ENCODE measurements around the gene SMU1.

SMU1 gene

DNA sequence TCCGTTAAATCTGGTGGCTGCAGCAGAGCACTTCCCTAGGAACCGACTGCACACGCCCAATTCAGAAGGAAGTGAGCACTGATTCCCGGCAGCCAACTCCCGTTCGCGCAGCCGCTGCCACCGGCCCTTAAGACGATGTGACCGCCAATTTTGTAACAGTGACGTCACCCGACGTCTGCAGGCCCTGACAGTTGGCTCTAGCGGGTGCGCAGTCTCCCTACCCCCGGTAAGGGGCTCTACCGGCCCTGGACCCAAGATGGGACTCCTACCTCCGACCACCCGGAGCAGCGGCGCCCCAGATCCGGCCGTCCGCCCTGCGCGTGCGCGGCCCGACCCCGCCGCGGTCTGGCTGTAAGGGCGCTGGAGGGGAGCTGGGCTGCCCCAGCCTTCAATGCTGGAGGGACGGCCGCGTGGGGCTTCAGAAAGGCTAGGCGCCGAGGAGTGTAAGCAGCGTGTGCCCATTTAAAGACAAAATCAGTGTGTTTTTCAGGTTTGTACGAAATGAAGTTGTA, 32.3 kb downstream of the SMU1 start:
- TF ChIP-seq GATA2 (IDR thresholded peaks at IDR 0.05; ENCODE audit: low read depth, low read length) (no peak), GATA3 (IDR thresholded peaks at IDR 0.05; ENCODE audit: low read depth, low read length) (no peak)

DNA sequence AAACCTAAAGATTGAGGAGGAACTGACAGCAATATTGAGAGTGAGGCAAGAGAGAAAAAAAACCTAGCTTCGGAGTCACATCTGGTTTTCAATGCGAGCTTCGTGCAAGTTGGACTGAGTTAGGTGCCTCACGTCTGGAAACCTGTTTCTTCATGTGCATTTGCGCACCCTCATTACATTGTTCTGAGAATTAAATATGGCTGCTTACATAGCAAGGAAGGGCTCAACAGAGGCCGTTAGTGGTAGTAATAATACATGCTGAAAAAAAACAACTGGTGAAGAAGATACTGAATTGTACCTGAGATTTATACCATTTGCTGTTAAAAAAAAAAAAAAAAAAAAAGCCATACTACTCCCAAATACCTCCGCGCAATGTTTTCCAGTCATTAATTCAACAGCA, 32.8 kb downstream of the SMU1 start:
- no peak for TF ChIP-seq GATA2 (IDR thresholded peaks at IDR 0.05; ENCODE audit: low read depth, low read length)
- TF ChIP-seq GATA3 (IDR thresholded peaks at IDR 0.05; ENCODE audit: low read depth, low read length): no peak

DNA sequence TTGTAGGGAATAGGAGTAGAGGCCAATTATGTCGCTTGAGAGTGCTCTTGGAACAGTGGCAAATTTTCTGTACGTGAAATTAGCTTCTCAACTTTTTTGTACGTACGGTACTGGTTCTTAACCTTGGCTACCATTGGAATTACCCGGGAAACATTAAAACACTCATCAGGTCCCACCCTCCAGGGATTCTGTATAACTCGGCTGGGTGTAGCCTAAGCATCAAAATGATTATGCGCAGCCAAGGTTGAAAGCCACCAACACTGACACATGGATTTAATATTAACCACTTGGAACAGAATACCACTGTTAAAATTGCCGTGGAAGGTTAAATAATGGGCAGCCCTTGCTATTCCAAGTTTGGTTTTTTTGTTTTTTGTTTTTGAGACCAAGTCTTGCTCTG, 34.0 kb downstream of the SMU1 start:
- TF ChIP-seq GATA3 (IDR thresholded peaks at IDR 0.05; ENCODE audit: low read depth, low read length) (no peak), GATA2 (IDR thresholded peaks at IDR 0.05; ENCODE audit: low read depth, low read length) (no peak)

DNA sequence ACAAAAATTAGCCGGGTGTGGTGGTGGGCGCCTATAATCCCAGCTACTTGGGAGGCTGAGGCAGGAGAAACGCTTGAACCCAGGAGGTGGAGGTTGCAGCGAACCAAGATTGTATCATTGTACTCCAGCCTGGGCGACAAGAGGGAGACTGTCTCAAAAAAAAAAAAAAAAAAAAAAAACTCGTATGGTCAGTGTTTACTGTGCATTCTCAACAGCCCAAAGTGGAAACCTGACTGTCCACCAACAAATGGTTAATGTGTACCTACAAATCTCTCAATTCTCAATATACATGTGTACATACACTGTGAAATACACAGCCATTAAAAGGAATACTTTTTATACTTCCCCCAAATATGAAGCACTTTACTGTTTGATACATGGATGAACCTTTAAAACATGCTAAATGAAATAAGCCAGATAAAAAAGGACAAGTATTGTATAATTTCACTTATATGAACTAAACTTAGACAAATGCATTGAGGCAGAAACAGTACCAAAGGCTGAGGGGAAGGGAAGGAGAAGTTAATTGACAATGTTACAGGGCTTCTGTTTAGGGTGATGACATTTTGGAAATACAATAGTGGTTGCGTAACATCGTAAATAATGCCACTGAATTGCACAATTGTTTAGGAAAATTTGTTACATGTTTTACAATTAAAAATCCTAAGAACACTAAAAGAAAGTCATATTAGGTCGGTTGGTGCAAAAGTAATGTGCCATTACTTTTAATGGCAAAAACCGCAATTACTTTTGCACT, 34.9 kb downstream of the SMU1 start:
- no peak for TF ChIP-seq GATA2 (IDR thresholded peaks at IDR 0.05; ENCODE audit: low read depth, low read length)
- TF ChIP-seq GATA3 (IDR thresholded peaks at IDR 0.05; ENCODE audit: low read depth, low read length): no peak

DNA sequence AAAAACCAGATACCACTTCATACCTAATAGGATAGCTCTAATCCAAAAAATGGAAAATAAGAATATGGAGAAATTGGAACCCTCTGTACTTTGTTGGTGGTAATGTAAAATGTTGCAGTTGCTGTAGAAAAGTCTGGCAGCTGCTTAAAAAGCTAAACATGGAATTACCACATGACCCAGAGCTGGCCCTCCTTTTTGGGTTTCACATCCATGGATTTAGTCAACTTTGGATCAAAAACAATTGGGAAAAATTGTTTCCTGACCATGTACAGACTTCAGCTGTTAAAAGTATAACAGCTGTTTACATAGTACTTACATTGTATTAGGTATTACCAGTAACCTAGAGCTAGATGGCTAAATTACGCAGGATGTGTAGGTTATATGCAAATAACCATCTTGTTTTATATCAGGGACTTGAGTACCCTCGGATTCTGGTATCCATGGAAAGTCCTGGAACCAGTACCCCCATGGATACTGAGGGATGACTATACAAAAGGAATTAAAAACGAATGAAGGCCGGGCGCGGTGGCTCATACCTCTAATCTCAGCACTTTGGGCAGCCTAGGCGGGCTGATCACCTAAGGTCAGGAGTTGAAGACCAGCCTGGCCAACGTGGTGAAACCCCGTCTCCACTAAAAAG, 35.6 kb downstream of the SMU1 start:
- TF ChIP-seq GATA3 (IDR thresholded peaks at IDR 0.05; ENCODE audit: low read depth, low read length): no peak
- no peak for TF ChIP-seq GATA2 (IDR thresholded peaks at IDR 0.05; ENCODE audit: low read depth, low read length)

DNA sequence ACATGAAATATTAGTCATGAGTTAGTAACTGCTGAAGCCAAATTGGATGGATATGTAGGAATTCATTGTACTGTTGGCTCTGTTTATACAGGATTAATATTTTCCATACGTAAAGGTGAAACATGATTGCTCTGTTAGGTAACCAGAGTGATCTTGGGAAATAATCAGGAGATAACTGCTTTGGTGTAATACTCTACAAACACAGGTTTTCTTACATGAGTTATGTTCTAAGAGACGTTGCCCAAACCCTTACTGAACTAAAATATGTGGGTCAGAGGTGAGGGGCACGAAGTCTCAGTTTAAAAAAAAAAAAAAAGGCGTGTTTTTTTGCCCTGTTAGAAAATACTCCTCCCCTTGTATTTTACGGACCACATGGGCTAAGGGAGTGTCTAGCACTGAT, 43.6 kb downstream of the SMU1 start:
- TF ChIP-seq GATA3 (IDR thresholded peaks at IDR 0.05; ENCODE audit: low read depth, low read length) (no peak), GATA2 (IDR thresholded peaks at IDR 0.05; ENCODE audit: low read depth, low read length) (no peak)

DNA sequence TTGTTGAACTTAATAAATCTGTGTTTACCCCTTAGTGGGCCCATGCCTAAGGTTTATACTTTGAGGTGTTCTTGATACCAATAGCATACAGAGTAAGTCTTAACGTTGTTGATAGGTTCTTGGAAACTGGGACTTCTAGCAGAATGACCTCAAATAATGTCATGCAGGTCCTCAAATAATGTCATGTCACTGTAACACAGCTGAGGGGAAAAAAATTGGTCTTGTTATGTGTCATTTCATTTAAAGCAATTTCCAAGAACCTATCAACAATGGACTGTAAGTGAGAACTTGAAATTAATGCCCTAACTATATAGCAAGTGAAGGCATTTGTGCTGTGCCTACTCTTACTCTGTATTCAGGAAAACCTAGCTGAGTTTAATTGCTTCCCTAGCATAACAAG, 44.2 kb downstream of the SMU1 start:
- TF ChIP-seq GATA2 (IDR thresholded peaks at IDR 0.05; ENCODE audit: low read depth, low read length): no peak
- TF ChIP-seq GATA3 (IDR thresholded peaks at IDR 0.05; ENCODE audit: low read depth, low read length): no peak

DNA sequence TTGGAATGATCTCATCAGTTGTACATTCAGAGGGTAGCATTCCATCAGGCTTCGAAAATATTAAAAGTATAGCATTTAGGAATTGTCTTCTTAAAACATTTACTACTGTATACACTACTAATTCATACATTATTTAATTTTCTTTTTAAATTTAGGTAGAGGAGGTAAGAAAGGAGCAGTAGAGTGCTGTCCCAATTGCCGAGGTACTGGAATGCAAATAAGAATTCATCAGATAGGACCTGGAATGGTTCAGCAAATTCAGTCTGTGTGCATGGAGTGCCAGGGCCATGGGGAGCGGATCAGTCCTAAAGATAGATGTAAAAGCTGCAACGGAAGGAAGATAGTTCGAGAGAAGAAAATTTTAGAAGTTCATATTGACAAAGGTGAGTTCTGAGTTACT, 46.2 kb downstream of the SMU1 start:
- no peak for TF ChIP-seq GATA2 (IDR thresholded peaks at IDR 0.05; ENCODE audit: low read depth, low read length)
- TF ChIP-seq GATA3 (IDR thresholded peaks at IDR 0.05; ENCODE audit: low read depth, low read length): no peak

DNA sequence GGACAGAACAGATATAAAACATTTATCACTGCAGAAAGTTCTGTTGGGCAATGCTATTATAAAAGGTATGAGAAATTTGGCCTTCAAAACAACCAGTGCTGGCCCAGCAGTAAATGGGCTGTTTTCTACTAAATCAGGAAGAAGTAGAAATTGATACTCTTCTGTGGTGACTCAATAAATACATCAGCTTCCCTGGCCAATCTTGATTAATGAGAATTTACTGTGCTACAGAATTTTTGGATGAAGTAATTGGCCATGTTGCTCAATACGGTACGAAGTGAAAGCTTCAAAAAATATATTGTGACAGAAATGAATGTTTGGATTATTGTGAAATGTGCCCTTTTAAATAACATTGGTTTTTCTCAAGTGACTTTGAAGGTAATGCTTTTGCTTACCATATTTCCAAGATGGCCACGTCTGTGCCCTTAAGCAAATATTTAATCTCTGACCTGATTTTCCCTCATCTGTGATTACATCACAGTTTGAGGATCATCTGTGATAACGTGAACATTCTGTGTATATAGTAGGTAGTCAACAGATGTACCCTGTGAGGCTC, 47.2 kb downstream of the SMU1 start:
- TF ChIP-seq GATA2 (IDR thresholded peaks at IDR 0.05; ENCODE audit: low read depth, low read length): no peak
- TF ChIP-seq GATA3 (IDR thresholded peaks at IDR 0.05; ENCODE audit: low read depth, low read length): no peak

DNA sequence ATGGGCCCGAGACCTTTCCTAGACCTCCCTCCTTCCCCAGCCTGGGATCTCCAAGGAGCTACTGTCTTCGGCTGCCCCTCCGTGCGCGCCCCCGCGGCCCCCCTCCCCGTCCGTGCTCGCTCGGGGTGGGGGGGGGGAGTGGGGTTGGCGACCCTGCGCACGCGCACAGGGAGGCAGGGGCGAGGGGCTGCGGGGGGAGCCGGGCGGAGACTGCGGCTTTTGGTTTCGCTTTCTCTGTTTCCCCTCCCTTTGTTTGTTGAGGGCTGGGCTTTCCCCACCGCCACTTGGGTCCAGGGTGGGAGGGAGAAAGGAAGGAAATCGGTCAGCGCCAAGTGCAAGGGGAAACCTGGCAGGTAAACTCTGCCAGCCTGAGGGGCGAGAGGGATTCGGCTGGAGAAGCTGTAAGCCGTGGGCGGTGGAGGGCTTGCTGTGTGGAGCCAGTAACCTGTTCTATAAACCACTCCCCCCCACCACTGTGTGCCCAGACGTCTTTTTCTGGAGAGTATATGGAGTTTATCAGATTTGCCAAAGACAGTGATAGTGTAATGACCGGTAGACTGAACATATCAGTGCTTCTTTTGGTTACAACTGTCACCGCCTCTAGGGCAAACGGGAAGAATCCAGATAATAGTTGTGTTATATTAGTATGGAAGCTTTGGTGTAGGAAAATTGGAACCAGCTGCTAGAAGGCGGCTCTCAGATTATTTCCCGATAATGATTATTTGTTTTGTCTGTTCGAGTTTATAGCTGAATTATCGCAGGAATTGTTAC, 50.7 kb downstream of the SMU1 start:
- peak; percentile 87 for TF ChIP-seq GATA2 (IDR thresholded peaks at IDR 0.05; ENCODE audit: low read depth, low read length)
- TF ChIP-seq GATA3 (IDR thresholded peaks at IDR 0.05; ENCODE audit: low read depth, low read length): peak; percentile 81

DNA sequence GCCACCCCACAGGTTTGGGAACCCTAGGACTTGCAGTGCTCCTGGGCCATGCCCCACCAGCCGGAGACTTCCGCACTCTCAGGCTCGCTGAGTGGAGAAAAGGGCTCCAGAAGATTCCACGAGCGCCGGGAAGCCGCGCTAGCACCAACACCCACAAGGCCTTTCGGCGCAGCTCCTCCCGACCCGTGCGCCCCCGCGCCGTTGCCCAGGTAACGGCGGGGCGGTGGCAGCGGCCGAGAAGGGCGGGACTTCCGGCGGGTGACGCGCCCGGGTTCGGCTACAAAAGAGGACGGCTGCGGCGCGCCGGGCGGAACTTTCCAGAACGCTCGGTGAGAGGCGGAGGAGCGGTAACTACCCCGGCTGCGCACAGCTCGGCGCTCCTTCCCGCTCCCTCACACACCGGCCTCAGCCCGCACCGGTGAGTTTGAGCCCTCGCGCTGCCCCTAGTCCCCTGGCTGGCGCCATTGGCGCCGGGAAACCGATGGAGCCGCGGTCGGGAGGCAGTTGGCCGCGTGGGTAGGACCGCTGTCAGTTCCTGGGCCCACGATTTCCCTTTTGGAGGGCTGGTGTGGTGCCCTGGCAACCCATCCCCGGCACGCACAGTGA, 51.4 kb downstream of the SMU1 start, which contains the start of gene DNAJA1:
Gene DNAJA1 (plus strand): TSS at position 308 of the 606 bp plus-strand sequence. CDS start 1,212 bp downstream, outside the sequence.
- no peak for TF ChIP-seq GATA2 (IDR thresholded peaks at IDR 0.05; ENCODE audit: low read depth, low read length)
- no peak for TF ChIP-seq GATA3 (IDR thresholded peaks at IDR 0.05; ENCODE audit: low read depth, low read length)

DNA sequence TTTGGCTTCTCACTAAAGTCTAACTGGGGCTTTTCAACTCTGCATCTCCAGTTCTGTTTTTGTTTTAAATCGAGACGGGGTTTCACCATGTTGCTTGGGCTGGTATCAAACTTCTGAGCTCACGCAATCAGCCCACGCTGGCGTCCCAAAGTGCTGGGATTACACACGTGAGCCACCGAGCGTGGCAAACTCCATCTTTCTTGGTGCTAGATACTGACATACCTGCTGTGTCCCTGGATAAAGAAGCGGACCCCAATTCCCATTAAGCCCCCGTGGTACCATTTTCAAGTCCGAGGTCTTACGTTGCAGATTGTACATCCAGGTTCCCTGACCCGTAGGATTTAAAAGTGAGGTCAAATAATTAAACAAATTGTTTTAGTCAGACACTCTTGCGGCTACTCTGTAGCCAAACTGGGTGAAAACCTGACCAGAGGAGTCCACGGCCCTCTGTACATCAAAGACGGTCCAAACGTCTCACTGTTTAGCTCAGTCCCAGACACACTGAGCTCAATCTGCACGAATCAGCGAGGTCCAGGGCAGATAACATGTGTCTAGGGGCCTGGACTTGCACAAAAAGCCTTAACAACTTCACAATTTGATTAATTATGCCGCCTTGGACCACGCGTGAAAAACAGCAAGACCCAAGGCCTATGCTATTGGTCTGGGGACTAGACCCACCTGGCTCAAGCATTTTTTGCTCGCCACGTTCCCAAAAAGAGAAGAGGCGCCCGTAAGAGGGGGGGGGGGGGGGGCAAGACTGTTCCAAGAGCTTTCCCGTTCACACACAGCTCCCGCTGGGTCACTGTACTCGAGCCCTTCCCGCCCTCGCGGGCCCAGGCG, 52.1 kb downstream of the SMU1 start:
- TF ChIP-seq GATA3 (IDR thresholded peaks at IDR 0.05; ENCODE audit: low read depth, low read length) (no peak), GATA2 (IDR thresholded peaks at IDR 0.05; ENCODE audit: low read depth, low read length) (no peak)

DNA sequence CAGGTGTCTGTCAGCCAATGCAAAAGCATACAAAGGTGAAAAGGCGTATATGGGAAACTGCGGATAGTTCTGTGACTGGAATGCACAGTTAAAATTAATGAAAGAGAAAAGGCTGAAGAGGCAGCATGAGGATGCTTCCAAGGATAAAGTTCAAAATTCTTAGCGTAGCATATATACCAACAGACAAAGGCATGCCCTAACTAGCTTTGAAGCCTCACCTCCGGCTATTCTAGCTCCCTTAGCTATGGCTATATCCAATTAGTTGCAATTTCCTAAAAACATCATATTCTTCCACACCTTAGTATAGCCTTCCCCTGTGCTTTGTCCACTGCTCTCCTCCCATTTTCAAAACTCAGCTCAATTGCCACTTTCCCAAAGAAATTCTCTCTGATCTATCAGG, 52.8 kb downstream of the SMU1 start:
- no peak for TF ChIP-seq GATA3 (IDR thresholded peaks at IDR 0.05; ENCODE audit: low read depth, low read length)
- no peak for TF ChIP-seq GATA2 (IDR thresholded peaks at IDR 0.05; ENCODE audit: low read depth, low read length)

Data from SH-SY5Y (cell line).